CMK (cell line): ENCODE data around the gene GPC5.
"Not testable (repeated sequence)": the region's sequence is repeated elsewhere in the genome, so short reads cannot be mapped to it uniquely, and the experiment has no call there.

Source experiments
- DNase-seq: peaks from one replicate; pipeline ENCODE4 v3.0.0-alpha.2; 2010; ENCODE audit warnings: low read depth

The GPC5 gene

GRCh38 chr13:92873029-92873428 is 1474.6 kb downstream of the GPC5 start:
- no peak for DNase-seq

GRCh38 chr13:92886535-92887077 is 1488.2 kb downstream of the GPC5 start:
- no peak for DNase-seq

- DNase-seq: no peak
Measured at GRCh38 chr13:92894447-92894846, 1496.0 kb downstream of the GPC5 start.

- no peak for DNase-seq
Measured at GRCh38 chr13:92896842-92897241, 1498.4 kb downstream of the GPC5 start.

- not testable (repeated sequence) for DNase-seq
Measured at GRCh38 chr13:92898946-92899345, 1500.5 kb downstream of the GPC5 start.

GRCh38 chr13:92900446-92900845 is 1502.0 kb downstream of the GPC5 start:
- DNase-seq: no peak

- DNase-seq: no peak
Measured at GRCh38 chr13:92901739-92902138, 1503.3 kb downstream of the GPC5 start.

- DNase-seq: no peak
Measured at GRCh38 chr13:92912629-92913028, 1514.2 kb downstream of the GPC5 start.

GRCh38 chr13:92913840-92914239 is 1515.4 kb downstream of the GPC5 start:
- no peak for DNase-seq
